LNCAP (cell line): ENCODE measurements around the gene SLC25A25.

Experiments
- CTCF ChIP-seq: fragments of 450-650 bp; IDR thresholded peaks from 2 replicates; pipeline ENCODE4 v1.5.1; 2017; ENCODE audit warnings: mild to moderate bottlenecking

SLC25A25 gene

GRCh38 chr9:128093011-128093410 is 25.0 kb downstream of the SLC25A25 start:
- no peak for TF ChIP-seq CTCF

DNA sequence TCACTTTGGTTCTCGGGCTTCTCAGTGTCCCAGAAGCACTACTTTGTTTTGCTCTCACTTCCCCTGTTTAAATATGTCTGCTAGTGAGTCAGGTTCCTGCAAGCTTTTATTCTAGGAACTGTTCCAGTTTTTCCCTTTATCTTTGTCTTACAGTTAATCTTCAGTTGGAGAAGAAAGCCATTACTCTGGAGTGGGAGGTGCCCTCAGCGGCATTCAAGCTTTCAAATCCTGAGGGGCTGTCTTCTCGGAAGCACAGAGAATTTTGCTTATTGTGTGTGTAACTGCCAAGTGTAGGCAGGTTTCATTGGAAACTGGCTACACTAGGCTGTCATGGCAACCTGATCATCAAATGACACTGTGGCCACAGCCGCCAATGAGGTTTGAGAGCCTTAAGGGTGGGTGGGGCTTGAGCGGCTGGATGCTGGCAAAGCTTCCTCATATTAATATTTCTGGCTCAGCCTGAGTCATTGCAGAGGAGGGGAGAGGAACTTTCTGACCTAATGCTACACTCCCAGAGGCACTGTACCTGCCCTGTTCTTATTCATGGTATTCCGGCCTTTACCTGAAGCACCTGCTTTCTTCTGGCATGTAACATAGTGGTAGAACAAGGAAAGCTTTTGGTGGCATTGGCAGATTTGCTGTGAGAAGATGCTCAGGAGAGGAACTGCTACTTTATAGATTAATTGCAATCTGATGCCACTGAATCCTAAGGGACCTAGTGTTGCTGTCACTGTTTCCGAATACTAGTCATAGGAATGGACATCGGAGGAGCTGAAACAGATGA is 26.3 kb downstream of the SLC25A25 start:
- no peak for TF ChIP-seq CTCF

DNA sequence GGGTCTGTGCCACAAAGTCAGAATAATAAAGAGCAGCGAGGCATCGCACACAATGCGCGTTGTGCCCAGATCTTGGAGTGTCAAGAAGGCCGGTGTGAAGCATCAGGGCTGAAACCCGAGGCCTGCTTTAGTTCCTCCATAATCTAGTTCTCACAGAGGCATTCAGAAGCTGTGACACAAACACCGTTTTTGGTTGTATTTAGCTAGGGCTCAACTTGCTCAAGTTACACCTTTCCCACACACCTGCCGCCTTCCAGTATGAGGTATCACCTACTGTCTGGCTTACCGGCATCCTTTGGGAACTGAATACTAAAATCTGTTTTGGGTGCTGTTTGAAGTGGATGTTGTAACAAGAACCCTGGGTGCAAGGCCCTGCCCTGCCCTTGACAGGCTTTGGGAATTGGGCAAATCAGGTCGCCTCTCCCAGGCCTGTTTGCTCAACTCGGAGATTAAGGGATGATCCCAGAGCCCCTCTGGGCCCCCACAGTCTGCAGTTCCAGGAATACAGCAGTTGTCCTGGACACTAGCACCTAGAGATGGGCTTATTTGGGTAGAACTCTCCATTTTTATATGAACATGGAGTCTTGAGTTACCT is 27.0 kb downstream of the SLC25A25 start:
- TF ChIP-seq CTCF, result no peak

GRCh38 chr9:128096616-128097536 is 28.8 kb downstream of the SLC25A25 start:
- no peak for TF ChIP-seq CTCF

- no peak for TF ChIP-seq CTCF
Measured at GRCh38 chr9:128097543-128098296, 29.7 kb downstream of the SLC25A25 start.

GRCh38 chr9:128098297-128099230 is 30.5 kb downstream of the SLC25A25 start:
- no peak for TF ChIP-seq CTCF
